Ecto neural progenitor cell (in vitro differentiated cells): ENCODE data around the gene GABRG2.
"Not testable (repeated sequence)": the region's sequence is repeated elsewhere in the genome, so short reads cannot be mapped to it uniquely, and the experiment has no call there.

Source experiments
- DNase-seq: peaks from one replicate; pipeline ENCODE4 v3.0.0-alpha.2; 2018; ENCODE audit warnings: low spot score

Gene GABRG2

DNA sequence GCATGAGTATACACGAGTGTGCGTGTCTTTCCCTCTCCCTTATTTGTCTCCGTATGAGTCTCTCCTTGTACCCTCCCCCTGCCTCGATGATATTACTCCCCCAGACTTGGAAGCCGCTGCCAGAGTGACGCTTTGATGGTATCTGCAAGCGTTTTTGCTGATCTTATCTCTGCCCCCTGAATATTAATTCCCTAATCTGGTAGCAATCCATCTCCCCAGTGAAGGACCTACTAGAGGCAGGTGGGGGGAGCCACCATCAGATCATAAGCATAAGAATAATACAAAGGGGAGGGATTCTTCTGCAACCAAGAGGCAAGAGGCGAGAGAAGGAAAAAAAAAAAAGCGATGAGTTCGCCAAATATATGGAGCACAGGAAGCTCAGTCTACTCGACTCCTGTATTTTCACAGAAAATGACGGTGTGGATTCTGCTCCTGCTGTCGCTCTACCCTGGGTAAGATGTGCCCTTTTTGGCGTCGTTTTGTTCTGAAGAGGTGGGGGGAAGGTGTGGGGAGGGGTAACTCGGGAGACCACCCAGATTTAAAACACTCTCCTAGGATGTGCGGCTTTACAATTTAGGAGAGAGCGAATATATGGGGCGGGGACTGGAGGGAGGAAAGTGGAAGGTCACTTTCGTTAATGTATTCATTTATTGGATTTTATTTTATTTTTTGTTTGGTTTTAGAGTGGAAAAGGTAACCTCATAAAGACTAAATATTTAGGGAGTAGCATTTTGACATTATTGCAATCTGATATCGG, at the start of gene GABRG2:
GABRG2 (plus strand) TSS at position 119 of the 757 bp plus-strand sequence; CDS start at position 346, 227 bp downstream.
- no peak for DNase-seq

DNA sequence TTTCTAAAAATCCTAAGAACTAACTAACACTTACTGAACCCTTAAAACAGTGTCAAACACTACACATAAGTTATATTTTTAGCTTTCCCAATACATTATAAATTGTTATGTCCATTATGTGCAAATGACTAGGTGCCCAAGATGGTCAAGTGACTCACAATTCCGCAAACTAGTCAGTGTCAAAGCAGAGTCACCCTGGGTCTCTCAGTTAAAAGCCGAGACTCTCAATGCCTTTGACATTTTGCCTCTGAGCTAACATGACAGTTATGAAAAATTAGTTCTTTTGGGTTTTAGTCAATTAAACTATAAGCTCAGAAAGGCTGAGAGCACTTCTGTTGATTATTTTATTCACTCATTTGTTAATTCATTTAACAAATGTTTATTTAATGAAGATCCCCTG, 42.3 kb upstream of the GABRG2 start:
- no peak for DNase-seq

DNA sequence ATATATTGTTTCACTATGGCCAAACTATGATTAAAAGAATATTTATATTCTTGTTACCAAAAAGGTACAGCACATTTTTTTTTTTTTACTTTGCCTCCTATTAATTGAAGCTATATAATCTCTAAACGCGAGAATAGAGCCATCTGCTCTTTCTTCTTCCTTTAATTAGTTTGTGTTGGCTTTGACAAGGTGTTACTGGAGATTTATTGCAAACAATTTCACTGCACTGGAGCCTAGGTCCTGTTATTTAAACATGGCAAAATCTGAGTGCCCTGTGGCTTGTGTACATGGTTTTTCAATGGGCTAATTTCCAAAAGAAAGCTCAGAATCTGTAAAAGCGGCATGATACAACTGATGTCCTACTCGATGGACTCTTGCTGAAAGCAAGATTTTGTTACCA, 40.8 kb upstream of the GABRG2 start:
- DNase-seq = no peak

DNA sequence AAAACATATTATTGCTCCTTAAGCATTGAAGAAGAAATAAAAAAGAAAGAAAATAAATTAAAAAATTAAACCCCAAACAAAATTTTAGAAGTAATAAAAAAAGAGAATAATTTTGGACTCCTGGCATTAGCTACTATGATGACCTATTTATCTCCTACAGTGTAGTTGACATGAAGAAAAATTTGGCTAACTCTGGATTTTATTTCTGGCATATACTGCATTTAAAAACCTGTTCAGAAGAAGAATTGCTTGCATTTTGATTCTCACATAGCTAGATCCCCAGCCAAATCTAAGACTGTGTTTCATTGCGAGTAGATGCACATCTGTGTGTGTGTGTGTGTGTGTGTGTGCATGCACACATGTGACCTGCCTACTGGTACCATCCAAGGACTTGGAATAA, 30.1 kb upstream of the GABRG2 start:
- no peak for DNase-seq

DNA sequence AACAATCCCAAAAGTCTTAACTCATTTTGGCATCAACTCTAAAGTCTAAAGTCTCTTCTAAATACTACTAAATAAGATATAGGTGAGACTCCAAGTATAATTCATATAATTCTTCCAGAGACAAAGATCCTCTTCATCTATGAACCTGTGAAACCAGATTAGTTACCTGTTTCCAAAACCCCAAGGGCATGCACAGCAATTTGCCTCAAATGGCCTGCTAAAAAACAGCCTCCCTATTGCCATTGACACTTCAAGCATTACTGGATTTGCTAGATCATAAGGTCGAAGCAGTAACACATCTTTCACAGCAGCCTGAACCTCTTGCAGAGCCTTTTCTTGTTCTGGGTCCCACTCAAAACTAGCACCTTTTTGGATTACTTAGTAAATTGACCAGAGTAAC, 20.3 kb upstream of the GABRG2 start:
- DNase-seq = no peak

DNA sequence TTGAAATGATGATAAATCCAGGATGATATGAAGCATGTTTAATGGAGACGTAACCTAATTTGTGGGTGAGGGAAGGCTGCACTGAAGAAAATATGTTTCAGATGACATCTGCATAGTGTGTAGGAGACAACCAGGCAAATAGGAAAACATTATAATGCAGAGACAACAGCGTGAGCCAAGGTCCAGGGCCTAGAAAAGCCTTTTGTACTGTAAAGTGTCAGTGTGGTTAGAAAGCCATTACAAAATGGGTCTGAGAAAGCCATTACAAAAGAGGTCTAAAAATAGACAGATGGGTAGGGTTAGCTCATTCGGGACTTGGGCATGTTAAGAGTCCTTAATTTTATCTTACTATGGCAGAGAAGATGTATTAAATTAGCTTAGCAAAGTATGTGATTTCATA, 14.9 kb upstream of the GABRG2 start:
- DNase-seq = no peak

DNA sequence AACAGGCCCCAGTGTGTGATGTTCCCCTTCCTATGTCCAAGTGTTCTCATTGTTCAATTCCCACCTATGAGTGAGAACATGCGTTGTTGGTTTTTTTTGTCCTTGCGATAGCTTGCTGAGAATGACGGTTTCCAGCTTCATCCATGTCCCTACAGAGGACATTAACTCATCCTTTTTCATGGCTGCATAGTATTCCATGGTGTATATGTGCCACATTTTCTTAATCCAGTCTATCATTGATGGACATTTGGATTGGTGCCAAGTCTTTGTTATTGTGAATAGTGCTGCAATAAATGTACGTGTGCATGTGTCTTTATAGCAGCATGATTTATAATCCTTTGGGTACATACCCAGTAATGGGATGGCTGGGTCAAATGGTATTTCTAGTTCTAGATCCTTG, 12.5 kb upstream of the GABRG2 start:
- not testable (repeated sequence) for DNase-seq

DNA sequence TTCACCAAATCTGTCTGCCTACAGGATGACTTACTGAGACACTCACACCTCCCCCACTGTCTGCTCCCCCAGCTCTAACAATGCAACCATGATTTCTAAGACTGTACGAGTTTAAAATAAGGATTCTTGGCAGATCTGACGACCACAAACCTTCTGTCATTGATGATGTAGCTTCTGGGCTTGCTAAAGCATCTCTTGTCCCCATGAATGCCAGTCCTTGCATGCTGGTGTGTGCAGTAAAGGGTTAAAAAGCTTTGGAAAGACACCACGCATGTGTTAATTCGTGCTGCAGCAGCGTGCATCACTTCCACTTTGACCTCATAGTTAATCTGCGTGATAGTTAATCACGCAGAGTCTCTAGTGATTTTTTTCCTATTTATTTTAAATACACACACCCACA, 411 bp upstream of the GABRG2 start:
- DNase-seq = no peak

DNA sequence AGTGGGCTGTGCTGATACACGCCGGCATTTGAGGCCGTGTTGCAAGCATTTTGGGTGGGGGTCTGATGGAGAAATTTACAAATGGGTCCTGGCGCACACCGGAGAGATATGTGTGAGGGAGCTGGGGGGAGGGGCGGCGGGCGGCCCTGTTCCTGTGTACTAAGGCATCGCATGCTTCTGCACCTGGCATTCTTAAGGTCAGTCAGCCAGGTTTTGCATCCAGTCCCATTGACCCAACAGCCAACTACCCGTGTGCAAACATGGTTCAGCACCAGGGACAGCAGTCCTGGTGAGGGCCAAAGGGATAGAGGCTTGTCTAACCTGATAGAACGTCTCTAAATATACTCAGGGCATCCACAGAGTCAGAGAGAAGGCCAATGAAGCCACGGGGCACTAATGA, 839 bp downstream of the GABRG2 start:
- DNase-seq = peak; percentile 84

DNA sequence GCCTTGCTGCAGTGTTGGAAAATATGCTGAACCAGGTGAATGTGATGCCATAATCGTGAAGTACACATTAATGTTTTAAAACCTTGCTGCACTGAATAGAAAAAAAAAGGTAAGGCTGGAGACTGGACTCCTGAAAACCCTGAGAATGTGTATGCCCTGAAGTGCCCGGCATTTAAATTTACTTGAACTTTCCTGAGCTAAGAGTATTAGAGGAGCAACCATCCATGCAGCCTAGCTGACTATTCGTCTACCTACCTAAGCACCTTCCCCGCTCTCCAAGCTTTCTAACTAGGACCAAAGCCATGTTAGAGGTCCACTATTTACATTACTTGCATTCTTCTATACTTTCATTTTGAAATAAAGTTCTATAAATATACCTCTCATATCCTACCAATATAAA, 1.4 kb downstream of the GABRG2 start:
- no peak for DNase-seq

DNA sequence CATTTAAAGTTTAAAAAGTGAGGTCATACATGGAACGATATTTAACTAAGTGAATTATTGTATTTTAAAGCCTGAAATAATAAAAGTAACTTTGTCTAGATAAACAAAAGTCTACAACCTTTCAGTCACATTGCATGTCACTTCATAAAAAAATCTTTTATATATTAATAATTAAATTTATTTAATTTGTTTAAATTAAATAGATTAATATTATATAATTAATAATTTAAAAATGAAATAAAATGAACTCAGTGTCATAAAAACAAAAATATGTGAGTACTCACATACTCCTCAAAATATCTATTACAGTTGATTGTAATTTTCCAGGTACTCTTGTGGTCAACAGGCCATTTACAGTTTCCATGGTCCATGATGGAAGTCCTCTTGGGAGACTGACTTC, 11.2 kb downstream of the GABRG2 start:
- no peak for DNase-seq

DNA sequence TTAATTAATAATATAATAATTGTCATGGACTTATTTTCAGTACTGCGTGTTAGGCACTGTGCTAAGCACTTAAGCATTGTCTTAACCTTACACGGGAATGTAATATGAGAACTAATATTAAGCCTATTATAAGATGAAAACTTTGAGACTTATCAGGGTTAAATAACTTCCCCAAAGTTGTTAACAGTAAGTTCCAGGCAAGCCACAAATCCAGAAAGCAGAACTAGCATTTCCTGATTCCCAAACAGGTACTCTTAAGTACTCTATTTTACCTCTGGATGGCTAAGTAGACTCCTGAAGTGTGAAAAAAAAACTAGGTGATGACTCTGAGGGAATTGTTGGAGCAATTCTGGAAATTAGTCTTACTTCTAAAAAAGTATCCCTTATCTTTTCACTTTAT, 23.8 kb downstream of the GABRG2 start:
- no peak for DNase-seq

DNA sequence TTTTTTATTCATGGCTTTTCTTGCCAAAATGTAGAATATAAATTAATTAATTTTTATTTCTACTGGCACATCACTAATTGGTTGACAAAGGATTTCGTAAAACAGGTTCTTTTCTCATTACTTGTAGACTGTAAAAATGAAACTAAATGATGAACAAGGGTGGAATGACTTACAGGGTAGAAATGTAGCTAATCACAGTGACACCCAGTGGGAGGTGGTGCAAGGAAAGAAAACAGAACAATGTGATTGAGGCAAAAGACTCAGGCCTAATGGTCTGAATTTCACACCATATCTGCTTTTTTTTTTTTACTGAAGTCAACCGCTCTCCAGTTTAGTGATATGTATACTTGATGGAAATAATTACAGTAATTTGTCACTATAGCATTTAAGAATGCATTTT, 28.9 kb downstream of the GABRG2 start:
- no peak for DNase-seq

DNA sequence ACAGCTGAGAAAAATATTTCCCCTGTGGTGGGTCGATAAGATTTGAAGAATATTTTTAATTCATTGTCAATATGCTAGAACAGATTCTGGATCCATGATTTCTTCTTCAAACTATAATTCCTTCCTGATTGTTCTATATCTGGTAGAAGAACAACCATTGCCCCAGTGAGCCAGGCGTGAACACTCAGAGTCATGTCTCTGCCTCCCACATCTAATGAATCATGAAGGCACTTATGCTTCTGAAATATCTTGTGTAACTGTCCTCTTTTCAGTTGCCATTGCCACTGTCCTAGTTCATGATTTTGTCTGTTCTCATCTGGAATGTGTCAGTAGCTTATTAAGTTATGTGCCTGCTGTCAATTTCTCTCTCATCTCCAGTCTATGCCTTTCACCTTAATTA, 40.0 kb downstream of the GABRG2 start:
- DNase-seq = no peak

DNA sequence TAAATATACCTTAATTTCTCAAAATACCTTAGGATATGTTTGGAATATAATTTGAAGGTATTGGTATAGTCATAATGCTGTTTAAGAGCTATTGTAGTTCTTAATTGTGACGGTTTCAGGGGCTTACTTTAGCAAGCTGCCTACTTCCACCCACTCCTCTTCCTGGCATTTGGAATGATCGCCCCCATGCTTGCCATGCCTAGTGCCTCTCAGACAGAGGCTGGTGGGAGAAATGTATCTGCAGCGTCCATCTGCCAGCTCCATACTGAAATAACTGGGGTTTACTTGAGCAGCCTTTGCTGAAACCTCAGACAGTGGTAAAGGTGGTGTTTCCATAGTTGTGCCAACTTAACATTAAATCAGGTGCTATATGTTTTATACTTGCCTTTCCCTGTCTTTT, 52.2 kb downstream of the GABRG2 start:
- DNase-seq = no peak

DNA sequence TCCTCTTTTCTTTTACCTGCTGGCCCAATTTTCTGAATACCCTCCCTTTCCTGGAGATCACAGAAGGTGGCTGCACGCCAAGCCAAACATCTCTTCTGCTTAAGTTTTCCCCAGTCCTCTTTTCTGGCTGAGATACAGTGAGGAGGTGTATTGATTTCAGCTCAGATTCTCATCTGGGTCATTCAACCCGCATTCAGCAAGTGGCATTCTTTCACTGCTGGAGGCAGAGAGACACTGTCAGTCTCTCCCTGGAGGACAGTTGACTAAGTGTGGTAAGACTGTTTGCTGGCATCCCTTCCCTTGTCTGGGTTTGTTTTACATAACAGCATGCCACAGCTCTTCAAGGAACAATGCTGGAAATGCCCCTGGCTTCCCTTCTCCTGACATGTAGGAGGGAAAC, 60.5 kb downstream of the GABRG2 start:
- DNase-seq = peak; percentile 43

DNA sequence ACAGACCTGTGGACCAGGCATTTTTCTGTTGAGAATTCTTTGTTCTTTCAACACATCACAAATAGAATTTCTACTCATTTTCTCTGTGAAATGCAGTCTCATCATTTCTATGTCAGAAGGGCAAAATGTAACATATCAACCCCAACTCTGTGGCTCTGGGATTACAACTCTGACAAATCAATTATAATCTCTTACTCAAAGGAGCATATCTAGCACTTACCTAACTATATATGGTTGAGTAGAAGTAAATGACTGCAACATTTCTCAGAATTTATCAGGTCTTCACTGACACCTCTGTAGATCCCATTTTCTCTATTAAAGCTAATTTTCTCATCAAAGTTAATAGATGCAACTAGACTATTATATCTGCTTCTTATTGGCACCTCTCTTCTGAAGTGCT, 64.8 kb downstream of the GABRG2 start:
- DNase-seq = no peak

DNA sequence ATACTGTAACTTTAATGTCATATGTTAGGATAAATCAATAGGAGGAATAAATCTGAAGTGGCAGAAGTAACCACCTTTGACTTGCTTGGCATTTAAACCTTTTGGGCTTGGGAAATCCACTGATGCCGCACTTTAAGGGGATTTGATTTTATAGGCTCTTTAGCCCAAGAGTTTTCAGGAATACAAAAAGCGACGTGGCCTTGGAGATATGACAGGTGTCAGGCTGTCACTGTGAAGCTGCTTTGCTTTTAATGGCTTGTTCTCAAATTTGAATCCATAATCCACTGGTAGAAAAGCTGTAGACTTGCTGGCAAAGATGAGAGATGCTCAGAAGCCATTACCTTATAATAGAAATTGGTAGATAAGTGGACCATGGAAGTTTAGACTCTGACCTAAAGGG, 71.6 kb downstream of the GABRG2 start:
- DNase-seq = no peak

DNA sequence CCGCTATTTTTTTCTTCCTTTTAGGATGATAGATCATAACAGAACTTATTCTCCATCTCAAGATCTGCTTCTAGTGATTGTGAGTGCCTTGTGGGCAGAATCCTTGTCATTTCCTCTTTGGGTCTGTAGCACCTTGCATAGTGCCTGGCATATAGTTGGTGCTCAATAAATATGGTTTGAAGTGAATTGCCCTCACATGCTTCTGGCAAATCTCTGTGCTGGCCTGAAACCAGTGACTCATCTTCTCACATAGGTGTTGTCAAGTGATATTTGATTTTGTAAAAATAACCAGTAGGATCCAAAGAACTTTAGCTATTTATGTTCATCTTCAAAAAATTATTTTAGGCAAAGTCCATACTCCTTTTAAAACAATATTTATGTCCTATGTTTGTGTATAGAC, 86.7 kb downstream of the GABRG2 start:
- DNase-seq = no peak

DNA sequence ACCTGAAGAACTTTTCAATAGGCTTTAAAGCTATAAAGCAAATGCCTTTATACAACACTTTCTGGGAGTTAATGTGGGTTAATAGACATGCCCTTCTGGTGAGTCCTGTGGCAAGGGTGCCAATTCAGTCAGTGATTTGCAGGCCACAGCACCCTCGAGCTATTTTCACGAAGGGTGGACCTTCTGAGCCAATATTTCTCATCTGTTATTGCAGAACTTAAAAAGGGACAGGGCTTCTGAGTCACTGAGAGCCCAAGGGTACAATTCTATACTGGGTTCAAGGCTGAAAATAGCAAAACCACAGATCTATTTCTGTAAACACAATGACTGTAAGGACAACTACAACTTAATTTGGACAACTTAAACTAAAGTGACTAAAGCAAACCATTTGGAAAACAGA, 92.8 kb downstream of the GABRG2 start:
- DNase-seq = no peak

DNA sequence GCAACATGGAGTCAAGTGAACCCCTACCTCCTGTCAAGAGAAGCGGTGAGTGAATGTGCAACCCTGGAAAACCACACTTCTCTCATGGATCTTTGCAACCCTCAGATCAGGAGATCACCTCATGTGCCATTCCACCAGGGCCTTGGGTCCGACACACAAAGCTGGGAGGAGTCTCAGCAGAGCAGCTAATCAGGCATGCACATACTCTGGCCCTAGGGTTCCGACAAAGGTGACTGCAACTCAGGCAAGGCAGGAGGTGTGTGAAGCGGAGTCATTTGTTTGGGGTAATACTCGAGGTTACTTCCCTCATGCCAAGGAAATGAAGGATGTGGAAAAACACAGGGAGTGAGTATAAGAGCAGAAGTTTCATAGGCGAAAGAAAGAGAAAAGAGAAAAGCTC, 96.1 kb downstream of the GABRG2 start:
- no peak for DNase-seq

DNA sequence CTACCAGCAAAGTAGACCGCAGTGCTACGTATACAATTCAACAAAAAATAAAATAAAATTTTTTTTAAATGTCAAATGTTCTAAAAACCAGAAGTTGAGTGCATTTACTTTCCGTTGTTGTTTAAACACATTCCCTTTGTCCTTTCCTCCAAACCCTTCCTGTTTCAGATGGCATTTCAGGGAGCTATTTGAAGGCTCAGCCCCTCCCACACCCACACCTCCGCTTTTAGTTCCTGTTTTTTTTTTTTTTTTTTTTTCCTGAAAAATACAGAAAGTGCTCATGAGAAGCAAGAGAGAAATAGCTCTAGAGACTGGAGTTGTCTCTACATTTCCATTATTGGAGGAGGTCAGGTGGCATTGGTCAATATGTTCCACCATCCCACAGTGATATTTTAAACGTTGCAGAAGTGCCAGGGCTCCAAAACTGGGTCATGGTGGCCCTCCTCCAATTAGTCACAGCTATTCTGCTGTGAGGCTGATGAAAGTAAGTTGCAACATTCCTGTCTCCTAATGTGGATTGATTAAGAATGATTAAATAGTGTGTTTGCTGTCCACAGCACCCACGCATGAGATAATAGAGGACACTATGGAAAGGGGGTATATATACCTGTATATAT, 106.9 kb downstream of the GABRG2 start:
- DNase-seq = no peak

DNA sequence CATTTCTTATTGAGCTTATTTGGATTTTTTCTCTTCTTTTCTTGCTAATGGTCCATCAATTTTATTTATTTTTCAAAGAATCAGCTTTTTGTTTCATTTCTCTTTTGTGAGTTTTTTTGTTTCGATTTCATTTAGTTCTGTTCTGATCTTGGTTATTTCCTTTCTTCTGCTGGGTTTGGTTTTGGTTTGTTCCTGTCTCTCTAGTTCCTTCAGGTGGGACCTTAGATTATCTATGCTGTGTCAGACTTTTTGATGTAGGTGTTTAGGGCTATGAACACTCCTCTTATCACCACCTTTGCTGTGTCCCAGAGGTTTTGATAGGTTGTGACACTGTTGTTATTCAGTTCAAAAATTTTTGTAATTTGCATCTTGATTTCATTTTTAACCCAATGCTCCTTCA, 119.8 kb downstream of the GABRG2 start:
- DNase-seq = no peak

DNA sequence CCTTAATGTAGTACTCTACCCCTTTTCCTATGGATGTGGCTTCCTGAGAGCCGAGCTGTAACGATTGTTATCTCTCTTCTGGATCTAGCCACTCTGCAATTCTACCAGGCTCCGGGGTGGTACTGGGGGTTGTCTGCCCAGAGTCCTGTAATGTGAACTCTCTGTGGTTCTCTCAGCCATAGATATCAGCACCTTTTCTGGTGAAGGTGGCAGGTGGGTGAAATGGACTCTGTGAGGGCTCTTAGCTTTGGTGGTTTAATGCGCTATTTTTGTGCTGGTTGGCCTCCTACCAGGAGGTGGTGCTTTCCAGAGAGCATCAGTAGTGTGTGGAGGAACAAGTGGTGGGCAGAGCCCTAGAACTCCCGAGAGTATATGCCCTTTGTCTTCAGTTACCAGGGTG, 122.1 kb downstream of the GABRG2 start:
- no peak for DNase-seq
